NCI-H526 treated with DMSO at 0.1 percent for 48 hours (cell line): ENCODE data around the gene TMC4.
"Not testable (repeated sequence)": the region's sequence is repeated elsewhere in the genome, so short reads cannot be mapped to it uniquely, and the experiment has no call there.

Experiments
- DNase-seq: peaks from one replicate; lab custom pipeline; 2025; lab: John Stamatoyannopoulos, UW

TMC4 gene

DNA sequence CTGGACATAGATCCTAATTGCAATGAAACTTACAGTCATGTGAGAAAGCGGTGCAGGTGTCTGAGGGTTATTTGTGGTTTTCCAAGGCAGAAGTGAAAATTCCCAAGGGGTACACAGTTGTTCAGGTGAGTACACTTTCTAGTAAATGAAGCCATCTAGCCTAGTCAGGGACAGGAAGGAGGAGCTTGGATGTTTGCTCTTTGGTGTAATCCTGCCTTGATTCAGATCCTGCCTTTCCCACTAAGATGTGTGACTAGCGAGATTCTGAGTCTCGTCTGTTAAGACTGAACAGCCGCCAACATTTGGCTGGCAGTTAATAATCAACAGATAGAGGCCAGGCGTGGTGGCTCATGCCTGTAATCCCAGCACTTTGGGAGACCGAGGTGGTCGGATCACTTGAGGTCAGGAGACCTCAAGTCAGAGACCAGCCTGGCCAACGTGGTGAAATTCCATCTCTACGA is 30.2 kb upstream of the TMC4 start:
- no peak for DNase-seq

DNA sequence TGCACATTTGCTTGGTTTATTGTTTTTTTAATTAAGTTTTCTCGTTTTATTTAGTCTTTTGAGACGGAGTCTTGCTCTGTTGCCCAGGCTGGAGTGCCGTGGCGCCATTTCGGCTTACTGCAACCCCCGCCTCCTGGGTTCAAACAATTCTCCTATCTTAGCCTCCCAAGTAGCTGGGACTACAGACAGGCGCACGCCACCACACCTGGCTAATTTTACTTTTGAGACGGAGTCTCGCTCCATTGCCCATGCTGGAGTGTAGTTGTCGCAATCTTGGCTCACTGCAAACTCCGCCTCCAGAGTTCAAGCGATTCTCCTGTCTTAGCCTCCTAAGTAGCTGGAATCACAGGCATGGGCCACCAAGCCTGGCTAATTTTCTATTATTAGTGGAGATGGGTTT is 29.0 kb upstream of the TMC4 start:
- DNase-seq, result no peak

GRCh38 chr19:54201172-54201701 is 28.3 kb upstream of the TMC4 start:
- DNase-seq, result no peak

DNA sequence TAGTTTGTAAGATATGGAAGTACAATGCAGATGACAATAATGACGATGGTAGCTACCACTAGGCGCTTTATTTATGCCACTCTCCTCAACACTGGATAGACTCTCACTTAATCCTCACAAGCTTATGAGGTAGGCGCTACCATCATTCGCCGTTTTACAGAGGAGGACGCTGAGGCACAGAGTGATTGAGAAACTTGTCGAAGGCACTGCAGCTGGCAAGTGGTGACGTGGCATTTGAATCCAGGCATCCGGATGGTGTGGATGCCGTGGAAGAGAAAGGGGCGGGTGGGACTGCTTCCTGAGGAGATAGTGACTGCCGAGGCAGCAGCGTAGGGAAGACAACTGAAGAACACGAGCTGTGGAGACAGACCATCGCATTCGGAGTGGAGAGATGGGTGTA is 26.4 kb upstream of the TMC4 start:
- no peak for DNase-seq

GRCh38 chr19:54197121-54197520 is 24.2 kb upstream of the TMC4 start:
- DNase-seq, result no peak

- no peak for DNase-seq
These were observed 23.6 kb upstream of the TMC4 start for GRCh38 chr19:54196536-54196935.

- DNase-seq, result not testable (repeated sequence)
These were observed 21.5 kb upstream of the TMC4 start for GRCh38 chr19:54194463-54194862.

- DNase-seq, result no peak
These were observed 20.1 kb upstream of the TMC4 start for GRCh38 chr19:54193011-54193410.

DNA sequence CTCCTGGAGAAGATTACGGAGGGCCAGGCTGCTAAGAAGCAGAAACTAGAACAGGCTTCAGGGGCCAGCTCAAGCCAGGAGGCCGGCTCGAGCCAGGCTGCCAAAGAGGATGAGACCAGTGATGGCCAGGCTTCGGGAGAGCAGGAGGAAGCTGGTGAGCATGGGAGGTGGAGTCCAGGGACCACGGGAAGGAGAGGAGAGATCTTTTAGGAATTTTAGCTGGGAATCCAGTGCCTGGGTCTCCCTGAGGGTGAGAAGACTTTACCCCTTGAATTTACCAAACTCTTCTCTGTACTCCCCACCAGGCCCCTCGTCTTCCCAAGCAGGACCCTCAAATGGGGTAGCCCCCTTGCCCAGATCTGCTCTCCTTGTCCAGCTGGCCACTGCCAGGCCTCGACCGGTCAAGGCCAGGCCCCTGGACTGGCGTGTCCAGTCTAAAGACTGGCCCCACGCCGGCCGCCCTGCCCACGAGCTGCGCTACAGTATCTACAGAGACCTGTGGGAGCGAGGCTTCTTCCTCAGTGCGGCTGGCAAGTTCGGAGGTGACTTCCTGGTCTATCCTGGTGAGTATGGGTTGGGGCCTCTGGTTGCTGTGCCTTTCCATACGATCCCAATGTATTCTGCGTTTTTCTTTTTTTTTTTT is 19.0 kb upstream of the TMC4 start:
- no peak for DNase-seq

DNA sequence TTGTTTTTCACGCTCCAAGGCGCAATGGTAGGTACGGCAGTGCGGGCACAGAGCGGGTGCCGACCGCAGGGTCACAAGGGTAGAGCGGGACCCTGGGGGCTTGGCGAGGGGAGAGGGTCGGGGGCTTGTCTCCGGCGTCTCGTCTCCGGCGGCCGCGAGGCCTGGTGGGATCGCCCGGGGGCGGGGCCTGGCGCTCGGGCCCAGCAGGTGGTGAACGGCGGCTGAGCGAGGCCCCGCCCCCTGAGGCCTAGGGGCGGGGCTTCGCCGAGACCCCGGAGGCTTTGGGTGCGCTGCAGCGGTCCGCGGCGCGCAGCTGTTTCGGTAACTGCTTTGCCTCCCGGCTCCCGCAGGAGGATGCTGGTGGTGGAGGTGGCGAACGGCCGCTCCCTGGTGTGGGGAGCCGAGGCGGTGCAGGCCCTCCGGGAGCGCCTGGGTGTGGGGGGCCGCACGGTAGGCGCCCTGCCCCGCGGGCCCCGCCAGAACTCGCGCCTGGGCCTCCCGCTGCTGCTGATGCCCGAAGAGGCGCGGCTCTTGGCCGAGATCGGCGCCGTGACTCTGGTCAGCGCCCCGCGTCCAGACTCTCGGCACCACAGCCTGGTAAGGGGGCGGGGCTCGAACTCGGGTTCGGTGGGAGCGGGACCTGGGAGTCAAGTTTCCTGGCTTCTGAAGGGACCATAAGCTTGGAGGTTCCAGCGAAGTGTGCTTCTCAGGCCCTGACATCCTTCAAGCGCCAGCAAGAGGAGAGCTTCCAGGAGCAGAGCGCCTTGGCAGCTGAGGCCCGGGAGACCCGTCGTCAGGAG is 18.3 kb upstream of the TMC4 start, which contains the start of gene TSEN34:
Gene TSEN34 (plus strand): TSS at position 298 of the 800 bp plus-strand sequence. CDS start 57 bp downstream, at position 355.
- DNase-seq, result peak; percentile 92

DNA sequence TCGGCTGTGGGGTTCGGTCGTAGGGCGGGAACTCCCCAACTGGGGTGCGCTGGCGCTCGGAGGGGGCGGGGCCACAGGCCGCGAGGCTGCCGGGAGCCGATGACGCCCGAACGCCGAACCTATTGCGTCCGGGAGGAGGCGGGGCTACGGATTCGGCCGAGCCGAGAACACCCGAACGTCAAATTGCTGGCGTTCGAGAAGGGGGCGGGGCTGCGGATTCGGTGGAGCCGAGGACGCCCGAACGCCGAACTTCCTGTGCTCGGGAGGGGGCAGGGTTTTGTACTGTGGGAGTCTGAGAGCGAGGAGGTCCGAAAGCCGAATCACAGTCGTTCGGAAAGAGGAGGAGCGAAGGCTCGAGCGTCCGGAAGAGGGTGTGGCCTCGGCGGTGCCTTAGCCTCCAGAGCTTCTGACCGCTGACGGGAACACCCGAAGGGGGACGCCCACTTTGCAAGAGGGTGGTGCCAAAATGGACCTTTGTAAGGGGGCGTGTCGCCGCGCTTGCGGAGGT is 17.6 kb upstream of the TMC4 start:
- peak; percentile 100 for DNase-seq

- DNase-seq, result peak; percentile 100
These were observed 17.0 kb upstream of the TMC4 start for GRCh38 chr19:54189735-54190502.

- no peak for DNase-seq
These were observed 16.3 kb upstream of the TMC4 start, which contains the start of gene MBOAT7 for GRCh38 chr19:54189145-54189734. MBOAT7 (minus strand) TSS chr19:54189580; CDS start chr19:54188508, 1,072 bp downstream.

GRCh38 chr19:54188215-54188871 is 15.4 kb upstream of the TMC4 start:
- no peak for DNase-seq

DNA sequence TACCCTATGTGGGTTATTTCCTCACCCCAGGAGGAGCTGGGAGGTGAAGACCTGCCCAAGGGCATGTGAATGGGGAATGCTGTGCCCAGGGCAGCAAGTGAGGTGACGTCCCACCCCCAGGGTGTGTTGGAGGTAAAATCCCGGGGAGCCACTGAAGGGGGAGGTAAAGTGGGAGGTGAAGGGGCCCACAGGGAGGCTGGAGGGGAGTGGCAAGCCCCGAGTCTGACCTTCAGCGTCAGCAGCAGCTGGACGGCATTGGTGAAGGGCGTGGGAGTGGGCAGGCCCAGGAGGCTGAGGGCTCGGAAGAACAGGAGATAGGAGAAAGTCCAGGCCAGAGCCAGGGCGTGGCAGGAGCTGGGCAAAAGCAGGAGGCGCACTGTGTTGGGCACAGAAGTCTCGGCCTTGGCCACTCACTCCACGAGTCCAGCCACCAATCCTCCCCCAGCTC is 14.0 kb upstream of the TMC4 start:
- no peak for DNase-seq

DNA sequence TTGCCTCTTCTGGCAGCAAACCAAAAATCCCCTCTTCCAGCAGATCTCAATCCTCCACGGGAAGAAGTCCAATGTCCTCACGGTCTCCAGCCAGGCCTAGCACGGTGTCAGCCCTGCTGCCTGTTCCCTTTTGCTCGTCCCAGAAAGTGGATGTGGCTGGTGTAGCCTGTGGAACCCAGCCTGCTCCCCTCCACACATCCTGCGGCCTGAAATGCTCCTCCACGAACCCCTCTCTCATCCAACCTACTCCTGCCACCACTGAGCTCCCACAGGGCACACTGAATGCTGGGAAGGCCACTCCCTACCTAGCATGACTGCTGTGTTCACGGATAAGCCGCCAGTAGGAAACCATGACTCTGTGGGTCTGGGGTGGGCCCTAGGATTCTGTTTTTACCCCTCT is 13.4 kb upstream of the TMC4 start:
- DNase-seq, result no peak

- no peak for DNase-seq
These were observed 10.5 kb upstream of the TMC4 start for GRCh38 chr19:54183431-54183830.

GRCh38 chr19:54181894-54182293 is 8.9 kb upstream of the TMC4 start:
- DNase-seq, result not testable (repeated sequence)

- DNase-seq, result no peak
These were observed 7.7 kb upstream of the TMC4 start for GRCh38 chr19:54180691-54181091.

DNA sequence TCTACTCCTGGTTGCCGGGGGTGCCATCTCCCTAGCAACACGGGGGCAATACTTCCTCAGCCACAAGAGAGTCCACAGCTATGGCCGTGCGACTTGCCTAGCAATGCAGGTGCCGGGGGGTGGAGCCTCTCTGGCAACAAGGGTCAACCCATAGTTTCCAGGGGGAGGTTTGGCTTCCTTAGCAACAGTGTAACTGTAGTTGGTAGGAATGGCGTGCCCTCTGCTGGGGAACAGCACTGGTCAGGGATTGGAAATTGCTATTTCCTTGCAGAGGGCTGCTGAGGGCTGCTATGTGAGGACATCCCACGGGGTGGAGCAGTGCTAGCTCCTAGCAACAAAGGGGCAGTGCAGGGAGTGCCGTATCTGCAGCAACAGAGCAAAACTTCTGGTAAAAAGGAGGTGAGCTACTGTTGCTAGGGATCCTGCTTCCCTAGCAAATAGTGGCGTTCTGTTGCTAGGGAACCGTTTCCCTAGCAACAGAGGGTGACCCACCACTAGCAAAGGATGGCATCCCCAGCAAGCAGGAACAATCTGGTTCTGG is 7.0 kb upstream of the TMC4 start:
- peak; percentile 88 for DNase-seq
